ENCODE data around the gene GOLGA1. TPM values are rescaled to one million over a fixed set of nuclear protein-coding genes. Genes with fewer than 3 reads are reported as not detected.

The GOLGA1 gene
- total and polyA plus RNA-seq, 2 of the 13 experiments (the other 11 are each of a cell fraction or from before 2014, with no cell fraction given), result 12.7 to 15.9 TPM

DNA sequence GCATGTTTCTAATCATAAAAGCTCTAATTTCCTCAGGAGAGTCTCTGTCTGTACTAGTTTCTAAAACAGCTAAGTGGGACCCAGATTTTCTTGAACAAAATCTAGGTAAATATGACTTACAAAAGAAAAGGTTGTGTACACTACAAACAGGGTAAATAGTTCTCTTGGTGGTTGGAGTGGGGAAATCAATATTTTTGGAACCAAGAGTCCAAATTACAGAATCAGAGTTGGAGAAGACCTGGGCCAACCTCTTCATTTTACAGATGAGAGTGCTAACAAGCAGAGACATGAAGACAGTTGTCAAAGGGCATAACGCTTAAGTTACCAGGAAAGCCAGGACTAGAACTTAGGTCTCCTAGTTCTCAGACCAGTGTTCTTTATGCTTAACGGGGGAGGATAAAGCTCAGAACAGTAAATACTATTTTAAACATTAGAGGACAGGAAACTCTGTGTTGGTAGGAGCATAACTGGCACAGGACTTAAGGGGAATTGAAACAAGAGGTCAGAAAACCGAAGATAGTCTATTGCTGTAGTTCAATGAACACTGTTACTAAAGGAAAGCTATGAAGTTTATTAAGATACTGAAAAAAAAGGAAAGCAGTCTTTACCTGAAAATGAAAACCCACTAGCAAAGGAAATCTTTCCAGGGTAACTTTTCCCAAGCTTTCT lies 9.3 kb upstream of the GOLGA1 start (continued):
- TF ChIP-seq IKZF1 (IDR thresholded peaks at IDR 0.05) (no peak), ZNF776 (CRISPR knock-in tag; IDR thresholded peaks at IDR 0.05) (no peak), KAT2B (IDR thresholded peaks at IDR 0.05; ENCODE audit: borderline replicate concordance, low read depth, low read length) (peak; percentile 51; the same call in 1 of the 2 replicates), ZNF253 (CRISPR knock-in tag; IDR thresholded peaks at IDR 0.05; ENCODE audit: borderline replicate concordance) (no peak), ZNF296 (CRISPR knock-in tag; conservative IDR thresholded peaks at IDR 0.05) (no peak), ZNF598 (CRISPR knock-in tag; IDR thresholded peaks at IDR 0.05; ENCODE audit: borderline replicate concordance) (no peak), CEBPG (CRISPR knock-in tag; IDR thresholded peaks at IDR 0.05) (peak; percentile 47), ATF7 (IDR thresholded peaks at IDR 0.05) (no peak), ATF7 (CRISPR knock-in tag; IDR thresholded peaks at IDR 0.05) (no peak), SPEN (CRISPR knock-in tag; IDR thresholded peaks at IDR 0.05; ENCODE audit: low read depth) (no peak)
- TF ChIP-seq, protein P1, sequence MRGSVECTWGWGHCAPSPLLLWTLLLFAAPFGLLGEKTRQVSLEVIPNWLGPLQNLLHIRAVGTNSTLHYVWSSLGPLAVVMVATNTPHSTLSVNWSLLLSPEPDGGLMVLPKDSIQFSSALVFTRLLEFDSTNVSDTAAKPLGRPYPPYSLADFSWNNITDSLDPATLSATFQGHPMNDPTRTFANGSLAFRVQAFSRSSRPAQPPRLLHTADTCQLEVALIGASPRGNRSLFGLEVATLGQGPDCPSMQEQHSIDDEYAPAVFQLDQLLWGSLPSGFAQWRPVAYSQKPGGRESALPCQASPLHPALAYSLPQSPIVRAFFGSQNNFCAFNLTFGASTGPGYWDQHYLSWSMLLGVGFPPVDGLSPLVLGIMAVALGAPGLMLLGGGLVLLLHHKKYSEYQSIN (CRISPR knock-in tag; IDR thresholded peaks at IDR 0.05; ENCODE audit: borderline replicate concordance), result no peak
- TF ChIP-seq, protein P2, sequence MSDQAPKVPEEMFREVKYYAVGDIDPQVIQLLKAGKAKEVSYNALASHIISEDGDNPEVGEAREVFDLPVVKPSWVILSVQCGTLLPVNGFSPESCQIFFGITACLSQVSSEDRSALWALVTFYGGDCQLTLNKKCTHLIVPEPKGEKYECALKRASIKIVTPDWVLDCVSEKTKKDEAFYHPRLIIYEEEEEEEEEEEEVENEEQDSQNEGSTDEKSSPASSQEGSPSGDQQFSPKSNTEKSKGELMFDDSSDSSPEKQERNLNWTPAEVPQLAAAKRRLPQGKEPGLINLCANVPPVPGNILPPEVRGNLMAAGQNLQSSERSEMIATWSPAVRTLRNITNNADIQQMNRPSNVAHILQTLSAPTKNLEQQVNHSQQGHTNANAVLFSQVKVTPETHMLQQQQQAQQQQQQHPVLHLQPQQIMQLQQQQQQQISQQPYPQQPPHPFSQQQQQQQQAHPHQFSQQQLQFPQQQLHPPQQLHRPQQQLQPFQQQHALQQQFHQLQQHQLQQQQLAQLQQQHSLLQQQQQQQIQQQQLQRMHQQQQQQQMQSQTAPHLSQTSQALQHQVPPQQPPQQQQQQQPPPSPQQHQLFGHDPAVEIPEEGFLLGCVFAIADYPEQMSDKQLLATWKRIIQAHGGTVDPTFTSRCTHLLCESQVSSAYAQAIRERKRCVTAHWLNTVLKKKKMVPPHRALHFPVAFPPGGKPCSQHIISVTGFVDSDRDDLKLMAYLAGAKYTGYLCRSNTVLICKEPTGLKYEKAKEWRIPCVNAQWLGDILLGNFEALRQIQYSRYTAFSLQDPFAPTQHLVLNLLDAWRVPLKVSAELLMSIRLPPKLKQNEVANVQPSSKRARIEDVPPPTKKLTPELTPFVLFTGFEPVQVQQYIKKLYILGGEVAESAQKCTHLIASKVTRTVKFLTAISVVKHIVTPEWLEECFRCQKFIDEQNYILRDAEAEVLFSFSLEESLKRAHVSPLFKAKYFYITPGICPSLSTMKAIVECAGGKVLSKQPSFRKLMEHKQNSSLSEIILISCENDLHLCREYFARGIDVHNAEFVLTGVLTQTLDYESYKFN (CRISPR knock-in tag; conservative IDR thresholded peaks at IDR 0.05), result peak; percentile 96
- TF ChIP-seq, protein P3, sequence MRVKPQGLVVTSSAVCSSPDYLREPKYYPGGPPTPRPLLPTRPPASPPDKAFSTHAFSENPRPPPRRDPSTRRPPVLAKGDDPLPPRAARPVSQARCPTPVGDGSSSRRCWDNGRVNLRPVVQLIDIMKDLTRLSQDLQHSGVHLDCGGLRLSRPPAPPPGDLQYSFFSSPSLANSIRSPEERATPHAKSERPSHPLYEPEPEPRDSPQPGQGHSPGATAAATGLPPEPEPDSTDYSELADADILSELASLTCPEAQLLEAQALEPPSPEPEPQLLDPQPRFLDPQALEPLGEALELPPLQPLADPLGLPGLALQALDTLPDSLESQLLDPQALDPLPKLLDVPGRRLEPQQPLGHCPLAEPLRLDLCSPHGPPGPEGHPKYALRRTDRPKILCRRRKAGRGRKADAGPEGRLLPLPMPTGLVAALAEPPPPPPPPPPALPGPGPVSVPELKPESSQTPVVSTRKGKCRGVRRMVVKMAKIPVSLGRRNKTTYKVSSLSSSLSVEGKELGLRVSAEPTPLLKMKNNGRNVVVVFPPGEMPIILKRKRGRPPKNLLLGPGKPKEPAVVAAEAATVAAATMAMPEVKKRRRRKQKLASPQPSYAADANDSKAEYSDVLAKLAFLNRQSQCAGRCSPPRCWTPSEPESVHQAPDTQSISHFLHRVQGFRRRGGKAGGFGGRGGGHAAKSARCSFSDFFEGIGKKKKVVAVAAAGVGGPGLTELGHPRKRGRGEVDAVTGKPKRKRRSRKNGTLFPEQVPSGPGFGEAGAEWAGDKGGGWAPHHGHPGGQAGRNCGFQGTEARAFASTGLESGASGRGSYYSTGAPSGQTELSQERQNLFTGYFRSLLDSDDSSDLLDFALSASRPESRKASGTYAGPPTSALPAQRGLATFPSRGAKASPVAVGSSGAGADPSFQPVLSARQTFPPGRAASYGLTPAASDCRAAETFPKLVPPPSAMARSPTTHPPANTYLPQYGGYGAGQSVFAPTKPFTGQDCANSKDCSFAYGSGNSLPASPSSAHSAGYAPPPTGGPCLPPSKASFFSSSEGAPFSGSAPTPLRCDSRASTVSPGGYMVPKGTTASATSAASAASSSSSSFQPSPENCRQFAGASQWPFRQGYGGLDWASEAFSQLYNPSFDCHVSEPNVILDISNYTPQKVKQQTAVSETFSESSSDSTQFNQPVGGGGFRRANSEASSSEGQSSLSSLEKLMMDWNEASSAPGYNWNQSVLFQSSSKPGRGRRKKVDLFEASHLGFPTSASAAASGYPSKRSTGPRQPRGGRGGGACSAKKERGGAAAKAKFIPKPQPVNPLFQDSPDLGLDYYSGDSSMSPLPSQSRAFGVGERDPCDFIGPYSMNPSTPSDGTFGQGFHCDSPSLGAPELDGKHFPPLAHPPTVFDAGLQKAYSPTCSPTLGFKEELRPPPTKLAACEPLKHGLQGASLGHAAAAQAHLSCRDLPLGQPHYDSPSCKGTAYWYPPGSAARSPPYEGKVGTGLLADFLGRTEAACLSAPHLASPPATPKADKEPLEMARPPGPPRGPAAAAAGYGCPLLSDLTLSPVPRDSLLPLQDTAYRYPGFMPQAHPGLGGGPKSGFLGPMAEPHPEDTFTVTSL (CRISPR knock-in tag; IDR thresholded peaks at IDR 0.05; ENCODE audit: borderline replicate concordance), result peak; percentile 93; the same call in 1 of the 2 replicates
- TF ChIP-seq, protein P4, sequence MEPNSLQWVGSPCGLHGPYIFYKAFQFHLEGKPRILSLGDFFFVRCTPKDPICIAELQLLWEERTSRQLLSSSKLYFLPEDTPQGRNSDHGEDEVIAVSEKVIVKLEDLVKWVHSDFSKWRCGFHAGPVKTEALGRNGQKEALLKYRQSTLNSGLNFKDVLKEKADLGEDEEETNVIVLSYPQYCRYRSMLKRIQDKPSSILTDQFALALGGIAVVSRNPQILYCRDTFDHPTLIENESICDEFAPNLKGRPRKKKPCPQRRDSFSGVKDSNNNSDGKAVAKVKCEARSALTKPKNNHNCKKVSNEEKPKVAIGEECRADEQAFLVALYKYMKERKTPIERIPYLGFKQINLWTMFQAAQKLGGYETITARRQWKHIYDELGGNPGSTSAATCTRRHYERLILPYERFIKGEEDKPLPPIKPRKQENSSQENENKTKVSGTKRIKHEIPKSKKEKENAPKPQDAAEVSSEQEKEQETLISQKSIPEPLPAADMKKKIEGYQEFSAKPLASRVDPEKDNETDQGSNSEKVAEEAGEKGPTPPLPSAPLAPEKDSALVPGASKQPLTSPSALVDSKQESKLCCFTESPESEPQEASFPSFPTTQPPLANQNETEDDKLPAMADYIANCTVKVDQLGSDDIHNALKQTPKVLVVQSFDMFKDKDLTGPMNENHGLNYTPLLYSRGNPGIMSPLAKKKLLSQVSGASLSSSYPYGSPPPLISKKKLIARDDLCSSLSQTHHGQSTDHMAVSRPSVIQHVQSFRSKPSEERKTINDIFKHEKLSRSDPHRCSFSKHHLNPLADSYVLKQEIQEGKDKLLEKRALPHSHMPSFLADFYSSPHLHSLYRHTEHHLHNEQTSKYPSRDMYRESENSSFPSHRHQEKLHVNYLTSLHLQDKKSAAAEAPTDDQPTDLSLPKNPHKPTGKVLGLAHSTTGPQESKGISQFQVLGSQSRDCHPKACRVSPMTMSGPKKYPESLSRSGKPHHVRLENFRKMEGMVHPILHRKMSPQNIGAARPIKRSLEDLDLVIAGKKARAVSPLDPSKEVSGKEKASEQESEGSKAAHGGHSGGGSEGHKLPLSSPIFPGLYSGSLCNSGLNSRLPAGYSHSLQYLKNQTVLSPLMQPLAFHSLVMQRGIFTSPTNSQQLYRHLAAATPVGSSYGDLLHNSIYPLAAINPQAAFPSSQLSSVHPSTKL (CRISPR knock-in tag; IDR thresholded peaks at IDR 0.05), result peak; percentile 91

Measured in HepG2 (cell line).